Suprapubic skin (tissue), 4 donors: ENCODE measurements around the gene MKRN3. TPM values are rescaled to one million over a fixed set of nuclear protein-coding genes. Genes with fewer than 3 reads are reported as not detected.

ENCODE experiments used
- DNase-seq, 2 donors: peaks; one replicate each; pipeline ENCODE4 v3.0.0-alpha.2; 2019; ENCODE audit warnings: low spot score in 2 of 2
- H3K27ac ChIP-seq: fragments of 200-600 bp; sonication (generic); one replicate; pipeline ENCODE4 v1.5.1; 2019
- H3K27me3 ChIP-seq: fragments of 200-600 bp; sonication (generic); one replicate; pipeline ENCODE4 v1.5.1; 2019
- H3K36me3 ChIP-seq: fragments of 200-600 bp; sonication (generic); one replicate; pipeline ENCODE4 v1.5.1; 2019
- H3K4me1 ChIP-seq: fragments of 200-600 bp; sonication (generic); one replicate; pipeline ENCODE4 v1.5.1; 2019
- H3K4me3 ChIP-seq: fragments of 200-600 bp; sonication (generic); one replicate; pipeline ENCODE4 v1.5.1; 2019; ENCODE audit warnings: mild to moderate bottlenecking
- H3K9me3 ChIP-seq: fragments of 200-600 bp; sonication (generic); one replicate; pipeline ENCODE4 v1.5.1; 2019
- EP300 ChIP-seq: sonication (generic); formaldehyde crosslinking; IDR thresholded peaks from one replicate; pipeline ENCODE4 v1.6.1; 2017; ENCODE audit warnings: antibody characterized with exemption
- POLR2A ChIP-seq, 2 donors: fragments of 450-650 bp; IDR thresholded peaks; one replicate each; pipeline ENCODE4 v1.6.1; 2017; ENCODE audit warnings: antibody characterized with exemption in 2 of 2, mild to moderate bottlenecking in 2 of 2, moderate library complexity in 2 of 2
- POLR2AphosphoS5 ChIP-seq, 3 donors: sonication (generic); formaldehyde crosslinking; IDR thresholded peaks; one replicate each; pipeline ENCODE4 v1.6.1; 2017; ENCODE audit warnings: antibody characterized with exemption in 3 of 3
- WGBS: methylation state at CpG from one replicate; pipeline ENCODE4 v1.1.5; 2018; 5-methylcytosine and 5-hydroxymethylcytosine counted together
- total RNA-seq, 4 donors: library from RNA; depleted of rRNA; stranded (reverse); fragments of >200 nt; gene quantifications; one replicate each; pipeline ENCODE4 v1.1.0, GENCODE V29; 2016
- TF ChIP-seq, protein P1 (sequence below), 2 donors: fragments of 200-600 bp in 1 of 2; fragments of 450-650 bp in 1 of 2; sonication (generic) in 1 of 2; IDR thresholded peaks; one replicate each; pipeline ENCODE4 v1.5.1; 2016 to 2019; ENCODE audit warnings: antibody characterized with exemption in 2 of 2, mild to moderate bottlenecking in 1 of 2, moderate library complexity in 1 of 2

MKRN3 gene
- total RNA-seq, 4 donors from 2014 or later: 0.55 to 1.2 TPM; not detected in 2

DNA sequence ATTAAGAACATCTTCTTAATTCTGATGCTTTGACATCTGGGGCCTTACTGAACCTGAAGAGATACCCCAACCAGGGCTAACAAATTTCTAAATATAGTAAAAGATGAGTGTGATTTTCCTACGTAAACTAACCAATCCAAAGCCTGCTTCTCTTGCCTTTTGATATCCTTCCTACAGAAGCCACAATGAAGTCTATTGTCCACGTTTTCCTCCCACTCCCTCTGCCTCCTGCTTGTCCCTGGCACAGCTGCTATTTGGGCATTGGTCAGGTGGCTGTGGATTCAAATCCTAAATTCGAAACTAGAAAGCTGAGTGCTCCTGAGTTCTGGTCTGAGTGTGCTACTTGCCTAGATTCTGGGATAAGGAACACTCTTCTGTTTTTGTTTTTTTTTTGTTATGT is 17.4 kb upstream of the MKRN3 start:
- Histone ChIP-seq H3K4me1 (no peaks in the 10 kb centered on the region), H3K27ac (no peak overlapping the region), H3K9me3 (no peaks in the 10 kb centered on the region), H3K36me3 (no peaks in the 10 kb centered on the region), H3K27me3 (no peaks in the 10 kb centered on the region), H3K4me3 (no peak overlapping the region)
- whole genome bisulfite sequencing: 56% methylated on average over 3 of the region's 3 CpGs
- TF ChIP-seq POLR2AphosphoS5 (IDR thresholded peaks at IDR 0.05): no peak
- TF ChIP-seq, protein P1, sequence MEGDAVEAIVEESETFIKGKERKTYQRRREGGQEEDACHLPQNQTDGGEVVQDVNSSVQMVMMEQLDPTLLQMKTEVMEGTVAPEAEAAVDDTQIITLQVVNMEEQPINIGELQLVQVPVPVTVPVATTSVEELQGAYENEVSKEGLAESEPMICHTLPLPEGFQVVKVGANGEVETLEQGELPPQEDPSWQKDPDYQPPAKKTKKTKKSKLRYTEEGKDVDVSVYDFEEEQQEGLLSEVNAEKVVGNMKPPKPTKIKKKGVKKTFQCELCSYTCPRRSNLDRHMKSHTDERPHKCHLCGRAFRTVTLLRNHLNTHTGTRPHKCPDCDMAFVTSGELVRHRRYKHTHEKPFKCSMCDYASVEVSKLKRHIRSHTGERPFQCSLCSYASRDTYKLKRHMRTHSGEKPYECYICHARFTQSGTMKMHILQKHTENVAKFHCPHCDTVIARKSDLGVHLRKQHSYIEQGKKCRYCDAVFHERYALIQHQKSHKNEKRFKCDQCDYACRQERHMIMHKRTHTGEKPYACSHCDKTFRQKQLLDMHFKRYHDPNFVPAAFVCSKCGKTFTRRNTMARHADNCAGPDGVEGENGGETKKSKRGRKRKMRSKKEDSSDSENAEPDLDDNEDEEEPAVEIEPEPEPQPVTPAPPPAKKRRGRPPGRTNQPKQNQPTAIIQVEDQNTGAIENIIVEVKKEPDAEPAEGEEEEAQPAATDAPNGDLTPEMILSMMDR (IDR thresholded peaks at IDR 0.05): no peak
- no peak for TF ChIP-seq POLR2A (IDR thresholded peaks at IDR 0.05)
- no peak for TF ChIP-seq EP300
- no peak for DNase-seq

DNA sequence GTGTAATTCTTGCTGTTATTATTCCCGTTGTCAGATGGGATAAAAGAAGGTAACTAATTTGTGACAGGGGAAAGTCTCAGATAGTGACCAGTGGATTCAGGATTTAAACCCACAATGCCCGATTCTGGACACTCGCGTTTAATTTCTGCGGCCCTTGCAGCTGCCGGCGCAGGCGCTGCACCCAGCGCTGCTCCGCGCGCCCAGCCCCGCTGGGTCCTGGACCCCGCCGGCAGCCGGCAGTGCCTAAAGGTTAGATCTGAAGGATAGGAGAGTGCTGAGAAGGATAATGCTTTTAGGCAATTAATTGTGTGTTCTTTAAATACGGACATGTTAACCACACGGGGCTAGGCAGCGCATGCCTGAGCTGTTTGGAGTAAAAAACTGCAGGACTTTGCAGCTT is 3.6 kb upstream of the MKRN3 start:
- WGBS: 66% methylated on average over 15 of the region's 19 CpGs
- Histone ChIP-seq H3K27ac (no peak overlapping the region), H3K27me3 (peaks cover 2% of the 10 kb centered on the region), H3K4me1 (no peaks in the 10 kb centered on the region), H3K9me3 (no peaks in the 10 kb centered on the region), H3K4me3 (no peak overlapping the region), H3K36me3 (no peaks in the 10 kb centered on the region)
- no peak for DNase-seq
- TF ChIP-seq, protein P1 (IDR thresholded peaks at IDR 0.05): no peak
- TF ChIP-seq POLR2AphosphoS5 (IDR thresholded peaks at IDR 0.05) (no peak), POLR2A (IDR thresholded peaks at IDR 0.05) (no peak), EP300 (no peak)

DNA sequence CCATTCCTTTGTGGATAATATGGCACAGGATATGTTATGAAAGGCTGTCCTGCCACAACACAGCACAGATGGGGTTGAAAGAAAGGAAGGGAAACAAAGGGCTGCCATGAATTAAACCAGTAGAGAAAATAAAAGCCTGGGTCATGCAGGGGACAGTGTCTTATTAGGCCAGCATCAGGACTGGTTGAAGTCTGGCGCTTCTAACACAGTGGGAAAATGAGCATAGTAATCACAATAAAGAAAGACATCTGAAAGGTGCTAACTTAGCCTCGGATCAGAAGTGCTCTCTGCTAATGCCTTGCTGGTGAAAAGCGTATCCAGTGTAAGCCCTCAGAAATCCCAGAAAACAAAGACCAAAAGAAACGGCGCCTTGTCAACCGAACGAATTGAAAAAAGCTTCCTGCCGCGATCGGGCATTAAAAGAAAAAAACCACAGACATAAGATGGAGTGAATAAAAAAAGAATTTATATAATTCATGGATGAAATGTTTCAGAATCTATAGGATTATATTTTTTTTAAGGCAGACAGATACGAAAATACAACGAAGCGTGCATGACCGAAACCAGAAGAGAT is 566 bp upstream of the MKRN3 start:
- Histone ChIP-seq H3K27ac (no peak overlapping the region), H3K27me3 (peaks cover 2% of the 10 kb centered on the region), H3K9me3 (no peaks in the 10 kb centered on the region), H3K4me1 (no peaks in the 10 kb centered on the region), H3K36me3 (no peaks in the 10 kb centered on the region), H3K4me3 (no peak overlapping the region)
- no peak for DNase-seq
- 76% methylated on average over 14 of the region's 14 CpGs for WGBS
- no peak for TF ChIP-seq POLR2AphosphoS5 (IDR thresholded peaks at IDR 0.05)
- TF ChIP-seq POLR2A (IDR thresholded peaks at IDR 0.05): no peak

DNA sequence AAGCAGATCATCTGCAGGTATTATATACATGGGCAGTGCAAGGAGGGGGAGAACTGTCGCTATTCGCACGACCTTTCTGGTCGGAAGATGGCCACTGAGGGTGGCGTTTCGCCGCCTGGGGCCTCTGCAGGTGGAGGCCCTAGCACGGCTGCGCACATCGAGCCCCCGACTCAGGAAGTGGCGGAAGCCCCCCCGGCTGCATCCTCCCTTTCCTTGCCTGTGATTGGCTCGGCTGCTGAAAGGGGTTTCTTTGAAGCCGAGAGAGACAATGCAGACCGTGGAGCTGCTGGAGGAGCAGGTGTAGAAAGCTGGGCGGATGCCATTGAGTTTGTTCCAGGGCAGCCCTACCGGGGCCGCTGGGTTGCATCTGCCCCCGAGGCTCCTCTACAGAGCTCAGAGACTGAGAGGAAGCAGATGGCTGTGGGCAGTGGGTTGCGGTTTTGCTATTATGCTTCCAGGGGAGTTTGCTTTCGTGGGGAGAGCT is 639 bp downstream of the MKRN3 start:
- H3K27me3 ChIP-seq: peaks cover 2% of the 10 kb centered on the region
- H3K4me1 ChIP-seq: no peaks in the 10 kb centered on the region
- no peak for DNase-seq
- H3K36me3 ChIP-seq: no peaks in the 10 kb centered on the region
- no peak overlapping the region for H3K4me3 ChIP-seq
- WGBS: 83% methylated on average over 19 of the region's 22 CpGs
- H3K9me3 ChIP-seq: no peaks in the 10 kb centered on the region
- TF ChIP-seq, protein P1 (IDR thresholded peaks at IDR 0.05): no peak
- no peak for TF ChIP-seq POLR2A (IDR thresholded peaks at IDR 0.05)
- TF ChIP-seq EP300: no peak
- H3K27ac ChIP-seq: no peak overlapping the region

DNA sequence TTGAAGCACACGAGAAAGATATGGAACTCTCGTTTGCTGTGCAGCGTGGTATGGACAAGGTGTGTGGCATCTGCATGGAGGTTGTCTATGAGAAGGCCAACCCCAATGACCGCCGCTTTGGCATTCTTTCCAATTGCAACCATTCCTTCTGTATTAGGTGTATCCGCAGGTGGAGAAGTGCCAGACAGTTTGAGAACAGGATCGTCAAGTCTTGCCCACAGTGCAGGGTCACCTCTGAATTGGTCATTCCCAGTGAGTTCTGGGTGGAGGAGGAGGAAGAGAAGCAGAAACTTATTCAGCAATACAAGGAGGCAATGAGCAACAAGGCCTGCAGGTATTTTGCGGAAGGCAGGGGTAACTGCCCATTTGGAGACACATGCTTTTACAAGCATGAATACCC is 1.2 kb downstream of the MKRN3 start:
- Histone ChIP-seq H3K27ac (no peak overlapping the region), H3K9me3 (no peaks in the 10 kb centered on the region), H3K4me1 (no peaks in the 10 kb centered on the region), H3K4me3 (no peak overlapping the region), H3K36me3 (no peaks in the 10 kb centered on the region), H3K27me3 (peaks cover 2% of the 10 kb centered on the region)
- no peak for DNase-seq
- TF ChIP-seq, protein P1 (IDR thresholded peaks at IDR 0.05): no peak
- TF ChIP-seq POLR2AphosphoS5 (IDR thresholded peaks at IDR 0.05) (no peak), EP300 (no peak), POLR2A (IDR thresholded peaks at IDR 0.05) (no peak)
- WGBS: 91% methylated on average over 8 of the region's 8 CpGs

DNA sequence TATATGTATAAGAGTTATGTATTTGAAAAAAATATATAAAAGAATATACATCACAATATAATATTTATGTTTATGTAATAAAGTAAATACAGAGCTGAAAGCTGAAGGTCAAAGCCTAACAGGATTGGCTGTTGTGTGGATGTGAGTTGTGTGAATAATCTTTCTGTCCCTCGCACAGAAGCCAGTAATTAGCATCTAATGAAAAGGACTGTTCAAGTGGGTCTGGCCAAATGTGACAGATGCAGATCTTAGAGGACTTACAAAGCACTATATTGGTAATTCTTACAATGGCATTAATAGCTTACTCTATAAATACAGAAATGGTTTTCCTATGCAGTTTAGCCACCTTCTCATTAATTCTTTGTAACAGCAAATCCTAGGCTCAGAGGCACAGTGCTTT is 2.4 kb downstream of the MKRN3 start:
- Histone ChIP-seq H3K4me1 (no peaks in the 10 kb centered on the region), H3K36me3 (no peaks in the 10 kb centered on the region), H3K9me3 (no peaks in the 10 kb centered on the region), H3K4me3 (no peak overlapping the region), H3K27ac (no peak overlapping the region), H3K27me3 (no peaks in the 10 kb centered on the region)
- 79% methylated on average over 1 of the region's 1 CpG for WGBS
- no peak for TF ChIP-seq POLR2A (IDR thresholded peaks at IDR 0.05)
- TF ChIP-seq POLR2AphosphoS5 (IDR thresholded peaks at IDR 0.05): no peak
- TF ChIP-seq, protein P1 (IDR thresholded peaks at IDR 0.05): no peak
- no peak for TF ChIP-seq EP300
- no peak for DNase-seq
